GM18868 (cell line): ENCODE data around the gene RNF145.

ENCODE experiments used
- ATAC-seq: cut with Tn5 transposase; IDR thresholded peaks from one replicate; pipeline ENCODE4 v1.9.1; 2021; ENCODE audit warnings: mild to moderate bottlenecking, moderate library complexity; ENCODE audit not compliant: unreplicated experiment

Gene RNF145

DNA sequence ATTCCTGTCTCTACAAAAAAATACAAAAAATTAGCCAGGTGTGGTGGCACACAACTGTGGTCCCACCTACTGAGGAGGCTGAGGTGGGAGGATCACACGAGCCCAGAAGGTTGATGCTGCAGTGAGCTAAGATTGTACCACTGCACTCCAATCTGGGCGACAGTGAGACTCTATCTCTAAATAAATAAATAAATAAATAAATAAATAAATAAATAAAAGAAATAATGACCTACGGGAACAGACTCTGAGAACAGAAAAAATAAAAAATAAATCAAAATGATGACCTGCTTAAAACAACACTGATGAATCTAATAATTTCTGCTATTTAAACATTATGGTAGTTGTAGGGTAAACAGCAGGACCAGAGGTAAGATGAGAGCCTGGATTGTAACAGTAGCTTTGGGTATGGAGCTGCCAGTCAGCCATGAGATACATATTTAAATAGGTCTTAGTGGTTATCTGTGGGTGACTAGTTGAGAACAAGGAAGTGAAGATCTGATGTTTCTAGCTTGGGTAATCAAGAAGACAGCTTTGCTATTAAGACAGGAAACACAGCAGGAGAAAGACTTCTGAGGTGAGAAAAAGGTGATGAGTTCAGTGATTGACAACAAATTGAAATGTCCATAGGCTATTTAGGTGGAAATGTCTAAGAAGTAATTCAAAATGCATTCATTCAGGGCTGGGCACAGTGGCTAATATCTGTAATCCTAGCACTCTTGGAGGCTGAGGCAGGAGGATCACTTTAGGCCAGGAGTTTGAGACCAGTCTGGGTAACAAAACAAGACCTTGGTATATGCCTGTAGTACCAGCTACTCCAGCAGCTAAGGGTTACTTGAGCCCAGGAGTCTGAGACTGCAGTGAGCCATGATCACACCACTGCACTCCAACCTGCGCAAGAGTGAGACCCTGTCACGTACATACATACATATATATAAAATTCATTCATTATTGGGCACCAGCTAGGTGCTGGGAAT lies 11.0 kb downstream of the RNF145 start:
- peak; percentile 97 for ATAC-seq

DNA sequence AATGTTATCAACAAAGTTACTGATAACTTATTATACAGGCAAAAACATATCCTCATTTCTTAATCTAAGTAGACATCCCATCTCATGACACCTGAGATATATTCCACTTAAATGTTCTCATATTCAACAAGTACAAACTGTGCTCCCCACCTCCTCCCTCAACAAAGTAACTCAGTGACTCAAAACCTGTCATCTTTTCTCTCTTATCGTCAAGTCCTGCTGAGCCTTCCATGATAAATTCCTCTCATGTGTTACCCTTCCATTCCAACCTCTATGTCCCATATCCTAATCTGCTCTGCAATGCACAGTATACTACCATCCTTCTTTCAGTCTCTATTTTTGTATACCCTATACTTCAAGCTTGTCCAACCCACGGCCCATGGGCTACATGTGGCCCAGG lies 13.6 kb downstream of the RNF145 start:
- ATAC-seq, result no peak

DNA sequence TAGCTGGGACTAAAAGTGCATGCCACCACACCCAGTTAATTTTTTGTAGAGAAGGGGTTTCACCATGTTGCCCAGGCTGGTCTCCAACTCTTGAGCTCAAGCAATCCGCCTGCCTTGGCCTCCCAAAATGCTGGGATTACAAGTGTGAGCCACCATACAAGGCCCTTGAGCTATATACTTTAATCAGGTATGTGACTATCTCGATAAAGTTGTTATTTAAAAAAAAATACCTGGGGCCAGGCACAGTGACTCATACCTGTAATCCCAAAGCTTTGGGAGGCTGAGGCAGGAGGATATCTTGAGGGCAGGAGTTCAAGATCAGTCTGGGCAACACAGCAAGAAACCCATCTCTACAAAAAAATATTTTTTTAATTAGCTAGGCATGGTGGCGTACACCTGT lies 19.2 kb downstream of the RNF145 start:
- ATAC-seq, result no peak

DNA sequence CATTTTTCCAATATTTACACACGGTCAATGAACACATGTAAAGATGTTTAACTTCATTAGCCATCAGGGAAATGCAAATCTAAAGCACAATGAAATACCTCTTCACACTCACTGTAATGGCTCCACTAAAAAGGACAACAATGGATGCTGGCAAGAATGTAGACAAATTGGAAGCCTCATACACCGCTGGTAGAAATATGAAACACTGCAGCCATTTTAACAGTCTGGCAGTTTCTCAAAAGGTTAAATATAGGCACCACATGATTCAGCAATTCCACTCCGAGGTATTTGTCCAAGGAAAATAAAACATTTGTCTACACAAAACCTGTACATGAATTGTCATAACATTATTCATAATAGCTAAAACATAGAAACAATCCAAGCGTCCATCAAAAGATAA lies 20.0 kb downstream of the RNF145 start:
- no peak for ATAC-seq

GRCh38 chr5:159187719-159188118 lies 21.6 kb downstream of the RNF145 start:
- ATAC-seq, result no peak

DNA sequence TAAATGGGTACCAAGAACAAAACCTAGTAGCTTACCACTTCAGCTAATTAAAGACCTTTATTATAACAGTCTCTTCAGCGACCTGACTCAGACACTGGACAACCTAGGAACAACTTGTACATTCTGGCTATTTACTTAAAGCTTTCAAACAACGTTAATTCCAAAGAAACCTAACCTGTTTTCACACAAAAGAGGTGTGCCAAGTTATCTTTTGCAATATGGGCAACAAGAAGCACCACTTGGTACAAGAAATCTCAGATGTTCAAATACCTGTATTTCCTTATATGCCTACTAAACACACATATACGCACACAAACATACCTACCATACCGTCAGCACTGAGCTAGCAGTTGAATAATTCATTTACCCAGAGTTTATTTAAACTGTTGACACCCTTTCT lies 23.0 kb downstream of the RNF145 start:
- no peak for ATAC-seq

- no peak for ATAC-seq
These were observed 23.6 kb downstream of the RNF145 start for GRCh38 chr5:159185773-159186172.

DNA sequence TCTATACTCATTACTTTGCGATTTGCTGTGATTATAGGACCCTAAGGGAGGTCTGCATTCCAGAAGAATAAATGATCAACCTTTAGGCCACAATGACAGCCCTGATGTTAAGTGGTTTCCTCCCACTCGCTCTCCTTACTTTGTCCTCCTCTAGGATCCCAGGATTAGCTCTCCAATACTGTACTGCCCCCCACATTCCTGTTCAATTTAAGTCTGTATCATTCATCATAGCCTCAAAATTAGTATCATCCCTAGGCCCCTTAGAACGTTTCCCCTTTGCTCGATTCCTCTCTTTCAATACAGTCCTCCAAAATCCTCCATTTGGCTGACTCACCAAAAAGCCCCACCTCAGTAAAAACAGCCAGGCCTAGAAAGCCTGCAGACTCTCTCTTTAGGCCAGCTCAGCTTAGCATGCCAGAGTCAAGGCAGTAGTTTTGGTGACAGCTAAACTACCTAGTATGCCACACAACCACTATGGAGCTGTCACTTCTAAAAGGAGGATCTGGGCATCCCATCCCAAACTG lies 24.4 kb downstream of the RNF145 start:
- ATAC-seq, result peak; percentile 52

GRCh38 chr5:159184236-159184635 lies 25.1 kb downstream of the RNF145 start:
- ATAC-seq, result no peak

- ATAC-seq, result no peak
These were observed 26.1 kb downstream of the RNF145 start for GRCh38 chr5:159183247-159183646.

GRCh38 chr5:159182691-159183090 lies 26.7 kb downstream of the RNF145 start:
- no peak for ATAC-seq

- no peak for ATAC-seq
These were observed 27.7 kb downstream of the RNF145 start for GRCh38 chr5:159181651-159182050.

- peak; percentile 59 for ATAC-seq
These were observed 28.2 kb downstream of the RNF145 start for GRCh38 chr5:159181152-159181551.

GRCh38 chr5:159179529-159180305 lies 29.6 kb downstream of the RNF145 start:
- no peak for ATAC-seq

DNA sequence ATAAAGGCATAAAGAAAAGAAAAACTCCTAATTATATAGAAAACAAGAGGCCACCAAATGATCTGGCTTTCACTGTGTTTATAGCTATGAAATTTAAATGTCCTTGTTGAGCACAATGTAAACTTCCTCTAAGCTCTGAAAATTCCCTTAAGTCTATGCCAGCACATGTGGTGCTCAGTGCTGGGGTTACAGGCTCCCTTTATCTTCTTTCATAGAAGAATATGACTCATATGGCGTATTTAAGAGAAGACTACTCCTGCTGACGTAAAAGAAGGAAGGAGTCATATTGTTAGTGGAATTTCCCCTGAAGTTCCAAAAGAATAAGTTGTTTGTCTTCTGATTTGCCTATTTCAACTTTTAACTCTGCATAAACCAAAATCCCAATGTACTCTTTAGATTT lies 30.4 kb downstream of the RNF145 start:
- ATAC-seq, result peak; percentile 79

DNA sequence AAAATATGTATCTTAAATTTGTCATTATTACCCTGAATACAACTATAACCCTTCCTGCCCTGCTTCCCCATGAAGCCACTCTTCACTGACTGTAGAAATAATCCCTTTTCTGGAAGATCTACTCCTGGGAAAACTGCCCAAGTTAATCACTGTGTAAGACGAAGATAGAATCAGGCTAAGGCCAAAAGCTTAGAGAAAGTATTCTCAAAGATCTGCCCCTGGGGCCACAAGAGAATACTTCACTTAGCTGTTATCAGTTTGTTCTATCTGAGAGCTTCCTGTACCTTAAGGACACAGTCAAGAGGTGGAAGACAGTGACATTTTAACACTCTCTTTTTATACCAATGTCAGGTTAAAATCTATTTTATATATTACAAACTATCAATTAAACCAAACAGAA lies 33.8 kb downstream of the RNF145 start:
- ATAC-seq, result no peak

DNA sequence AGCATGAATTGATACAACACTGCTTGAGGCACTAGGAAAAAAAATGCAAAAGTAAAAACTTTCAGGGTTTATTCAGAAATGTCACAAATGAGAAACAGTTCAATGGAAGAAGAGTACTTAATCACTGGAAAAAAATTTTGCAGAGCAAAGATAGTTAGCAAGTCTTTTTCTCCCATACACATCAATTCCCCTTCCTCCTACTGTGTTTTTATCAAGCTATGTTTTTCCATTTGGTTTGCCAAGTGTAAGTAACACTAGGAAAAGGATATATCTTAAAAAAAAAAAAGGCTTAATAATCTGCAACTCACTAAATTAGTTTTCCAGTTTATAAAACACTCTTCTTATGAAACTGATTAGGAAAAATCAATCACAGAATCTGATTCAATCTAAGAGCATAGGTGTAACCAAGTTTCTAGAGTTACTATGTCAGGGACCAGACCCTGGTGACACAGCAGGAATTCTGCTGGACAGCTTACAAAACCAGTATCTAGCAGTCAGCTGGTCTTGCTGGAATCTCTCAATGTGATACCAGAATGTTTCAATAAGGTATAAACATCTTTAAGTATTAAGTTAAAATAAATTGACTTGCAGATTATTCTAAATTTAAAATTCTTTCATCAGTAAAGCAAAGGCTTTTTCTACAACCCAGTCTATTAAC lies 34.7 kb downstream of the RNF145 start:
- no peak for ATAC-seq

- no peak for ATAC-seq
These were observed 38.1 kb downstream of the RNF145 start for GRCh38 chr5:159171274-159171673.

GRCh38 chr5:159170021-159170420 lies 39.3 kb downstream of the RNF145 start:
- ATAC-seq, result no peak

GRCh38 chr5:159166416-159166815 lies 42.9 kb downstream of the RNF145 start:
- no peak for ATAC-seq

GRCh38 chr5:159163701-159164046 lies 45.7 kb downstream of the RNF145 start:
- ATAC-seq, result no peak
